ENCODE measurements around the gene C1RL. TPM values are rescaled to one million over a fixed set of nuclear protein-coding genes. Genes with fewer than 3 reads are reported as not detected.

Gene C1RL
- total and polyA plus RNA-seq, 12 donors, result 4.5 to 24.9 (median 8.1) TPM

DNA sequence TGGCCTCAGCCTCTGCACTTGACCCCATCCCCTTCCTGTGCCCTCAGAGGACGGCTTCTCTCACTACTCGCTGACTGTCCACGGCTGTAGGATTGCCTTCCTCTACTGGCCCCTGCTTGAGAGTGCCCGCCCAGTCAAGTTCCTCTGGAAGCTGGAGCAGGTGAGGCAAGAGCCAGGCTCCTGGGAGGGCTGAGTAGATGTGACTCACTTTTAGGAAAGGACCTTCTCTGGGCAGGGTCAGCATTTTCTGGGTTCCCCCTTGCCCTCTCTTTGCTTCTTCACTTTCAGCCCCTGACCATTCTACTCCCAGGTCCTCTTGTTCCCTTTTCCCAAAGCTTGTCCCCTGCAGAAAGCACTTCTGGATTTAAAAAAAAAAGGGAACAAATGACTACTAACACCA is 28.9 kb upstream of the C1RL start:
- intact Hi-C loops (cut with DNase I), result no loop called here
- Histone ChIP-seq H3K27me3 (no peaks in the 10 kb centered on the region), H3K36me3 (peaks cover 0 to 75% (median 0%) of the 10 kb centered on the region in 9 donors), H3K27ac (no peak overlapping the region), H3K9me3 (peaks cover 0 to 4% (median 0%) of the 10 kb centered on the region in 11 donors), H3K4me1 (no peaks in the 10 kb centered on the region), H3K4me3 (no peak overlapping the region)
- ATAC-seq (no peak), DNase-seq (no peak)
- WGBS, 2 donors, result 59 to 78% methylated on average over 4 of the region's 4 CpGs
- TF ChIP-seq, protein P1, sequence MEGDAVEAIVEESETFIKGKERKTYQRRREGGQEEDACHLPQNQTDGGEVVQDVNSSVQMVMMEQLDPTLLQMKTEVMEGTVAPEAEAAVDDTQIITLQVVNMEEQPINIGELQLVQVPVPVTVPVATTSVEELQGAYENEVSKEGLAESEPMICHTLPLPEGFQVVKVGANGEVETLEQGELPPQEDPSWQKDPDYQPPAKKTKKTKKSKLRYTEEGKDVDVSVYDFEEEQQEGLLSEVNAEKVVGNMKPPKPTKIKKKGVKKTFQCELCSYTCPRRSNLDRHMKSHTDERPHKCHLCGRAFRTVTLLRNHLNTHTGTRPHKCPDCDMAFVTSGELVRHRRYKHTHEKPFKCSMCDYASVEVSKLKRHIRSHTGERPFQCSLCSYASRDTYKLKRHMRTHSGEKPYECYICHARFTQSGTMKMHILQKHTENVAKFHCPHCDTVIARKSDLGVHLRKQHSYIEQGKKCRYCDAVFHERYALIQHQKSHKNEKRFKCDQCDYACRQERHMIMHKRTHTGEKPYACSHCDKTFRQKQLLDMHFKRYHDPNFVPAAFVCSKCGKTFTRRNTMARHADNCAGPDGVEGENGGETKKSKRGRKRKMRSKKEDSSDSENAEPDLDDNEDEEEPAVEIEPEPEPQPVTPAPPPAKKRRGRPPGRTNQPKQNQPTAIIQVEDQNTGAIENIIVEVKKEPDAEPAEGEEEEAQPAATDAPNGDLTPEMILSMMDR (IDR thresholded peaks at IDR 0.05), result no peak

DNA sequence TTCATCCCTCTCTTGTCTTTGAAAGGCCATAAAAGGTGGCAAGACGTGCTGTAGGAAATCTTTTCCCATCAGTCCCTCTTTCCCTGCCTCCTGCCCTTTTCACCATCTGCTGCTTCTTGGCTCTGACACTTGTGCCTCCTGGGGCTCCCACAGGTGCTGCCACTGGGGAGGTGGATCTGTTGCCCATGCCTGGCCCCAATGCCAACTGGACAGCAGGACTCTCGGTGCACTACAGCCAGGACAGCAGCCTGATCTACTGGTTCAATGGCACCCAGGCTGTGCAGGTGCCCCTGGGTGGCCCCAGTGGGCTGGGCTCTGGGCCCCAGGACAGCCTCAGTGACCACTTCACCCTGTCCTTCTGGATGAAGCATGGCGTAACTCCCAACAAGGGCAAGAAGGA is 27.7 kb upstream of the C1RL start:
- TF ChIP-seq, protein P1 (IDR thresholded peaks at IDR 0.05), result no peak

DNA sequence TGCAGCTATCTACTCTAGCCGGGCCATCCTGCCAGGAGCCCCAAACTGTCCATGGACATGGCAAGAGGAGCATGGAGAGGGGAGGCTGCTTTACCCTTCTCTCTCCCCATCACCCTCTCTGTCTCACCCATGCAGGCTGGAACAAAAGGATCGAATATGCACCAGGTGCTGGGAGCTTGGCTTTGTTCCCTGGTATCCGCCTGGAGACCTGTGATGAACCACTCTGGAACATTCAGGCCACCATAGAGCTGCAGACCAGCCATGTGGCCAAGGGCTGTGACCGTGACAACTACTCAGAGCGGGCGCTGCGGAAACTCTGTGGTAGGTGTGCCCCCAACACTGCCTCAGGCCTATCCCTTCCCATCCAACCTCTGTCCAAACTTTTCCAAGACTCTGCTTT is 27.1 kb upstream of the C1RL start:
- intact Hi-C loops (cut with DNase I), result no loop called here
- H3K4me3 ChIP-seq, result no peak overlapping the region
- H3K4me1 ChIP-seq, result peaks cover 0 to 4% (median 2%) of the 10 kb centered on the region in 9 donors
- H3K9me3 ChIP-seq, result no peaks in the 10 kb centered on the region
- no peak for DNase-seq
- TF ChIP-seq, protein P1 (IDR thresholded peaks at IDR 0.05), result no peak
- H3K27me3 ChIP-seq, result peaks cover 0 to under 1% (median 0%) of the 10 kb centered on the region in 7 donors
- peaks cover 0 to 63% (median 0%) of the 10 kb centered on the region in 9 donors for H3K36me3 ChIP-seq
- WGBS, 2 donors, result 91 to 93% methylated on average over 7 of the region's 7 CpGs
- ATAC-seq, result no peak
- H3K27ac ChIP-seq, result no peak overlapping the region

More for the DNA sequence above, 27.7 kb upstream of the C1RL start:
- ATAC-seq (no peak), DNase-seq (no peak)
- no peak overlapping the region for H3K27ac ChIP-seq
- no peaks in the 10 kb centered on the region for H3K9me3 ChIP-seq
- intact Hi-C loops (cut with DNase I), result no loop called here
- no peak overlapping the region for H3K4me3 ChIP-seq
- WGBS, 2 donors, result 94 to 97% methylated on average over 3 of the region's 3 CpGs
- no peaks in the 10 kb centered on the region for H3K4me1 ChIP-seq
- H3K27me3 ChIP-seq, result no peaks in the 10 kb centered on the region
- H3K36me3 ChIP-seq, result peaks cover 0 to 69% (median 0%) of the 10 kb centered on the region in 9 donors

DNA sequence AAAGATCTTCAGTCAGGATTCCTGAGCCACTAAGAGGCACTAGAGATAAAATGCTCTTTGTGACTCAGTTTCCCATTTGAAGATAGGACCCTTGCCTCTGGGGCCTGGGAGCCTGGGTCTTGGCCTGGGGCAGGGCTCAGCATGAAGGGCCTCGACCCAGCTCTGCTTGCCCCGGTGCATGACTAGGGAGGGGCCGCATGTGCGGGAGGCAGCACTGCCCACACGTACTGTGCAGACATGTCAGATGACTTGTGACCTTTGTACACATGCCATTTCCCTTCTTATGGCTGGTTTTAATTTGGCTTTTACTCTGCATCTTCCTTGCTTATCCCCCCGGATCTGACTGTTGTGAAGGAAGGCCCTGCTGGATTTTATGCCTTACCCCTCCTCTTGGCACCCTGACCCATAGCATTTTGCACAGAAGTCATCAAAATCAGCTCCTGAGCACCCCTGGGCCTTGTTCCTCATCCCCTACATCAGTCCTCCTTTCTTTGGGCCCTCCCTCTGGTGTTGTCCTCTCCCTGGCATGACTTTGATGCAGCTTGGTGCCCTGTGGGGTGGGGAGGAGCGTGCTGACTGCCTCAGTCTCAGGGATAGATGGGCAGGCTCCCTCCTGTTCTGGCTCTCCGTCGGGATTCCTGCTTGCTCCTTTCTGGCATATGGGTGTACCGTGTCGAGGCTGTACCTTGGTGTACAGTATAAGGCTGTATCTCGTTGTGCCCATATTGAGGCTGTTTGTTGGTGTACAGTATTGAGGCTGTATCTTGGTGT is 25.6 kb upstream of the C1RL start:
- Histone ChIP-seq H3K9me3 (no peaks in the 10 kb centered on the region), H3K4me3 (no peak overlapping the region), H3K27me3 (peaks cover 0 to 15% (median 0%) of the 10 kb centered on the region in 7 donors), H3K36me3 (peaks cover 0 to 53% (median 0%) of the 10 kb centered on the region in 9 donors), H3K27ac (no peak overlapping the region), H3K4me1 (peaks cover 0 to 19% (median 13%) of the 10 kb centered on the region in 9 donors)
- ATAC-seq (no peak), DNase-seq (no peak)
- WGBS, 2 donors, result 86 to 89% methylated on average over 12 of the region's 12 CpGs
- TF ChIP-seq, protein P1 (IDR thresholded peaks at IDR 0.05), result no peak
- intact Hi-C loops (cut with DNase I), result no loop called here

Data from heart right ventricle (tissue), 16 donors.